Measurements from ENCODE around the gene RAP1GAP2.

- no peak for TF ChIP-seq BHLHE40 (IDR thresholded peaks at IDR 0.05; ENCODE audit: borderline replicate concordance)
- TF ChIP-seq SP1 (IDR thresholded peaks at IDR 0.05) = no peak
- TF ChIP-seq ZNF384 (IDR thresholded peaks at IDR 0.05) = no peak
- TF ChIP-seq L3MBTL2 (conservative IDR thresholded peaks at IDR 0.05) = no peak
- TF ChIP-seq HDGF (IDR thresholded peaks at IDR 0.05; ENCODE audit: borderline replicate concordance) = no peak
- TF ChIP-seq ELF4 (IDR thresholded peaks at IDR 0.05) = no peak
- no peak for TF ChIP-seq ARNT (IDR thresholded peaks at IDR 0.05)
- no peak for TF ChIP-seq NFRKB (IDR thresholded peaks at IDR 0.05)
- no peak for TF ChIP-seq TARDBP (IDR thresholded peaks at IDR 0.05)
- no peak for TF ChIP-seq FOXK2 (IDR thresholded peaks at IDR 0.05)
- TF ChIP-seq LEF1 (IDR thresholded peaks at IDR 0.05; ENCODE audit: borderline replicate concordance) = no peak
Measured at GRCh38 chr17:2770129-2770528, 26.1 kb upstream of the RAP1GAP2 start.

Data from HEK293T (cell line).